WTC11 (cell line): ENCODE results near the gene DLX1. TPM values are rescaled to one million over a fixed set of nuclear protein-coding genes. Genes with fewer than 3 reads are reported as not detected.

Experiments
- ATAC-seq: fragments of 200-7000 bp; cut with Tn5 transposase; 2 replicates; pipeline ENCODE4 v1.10.0; 2021; ENCODE audit warnings: mild to moderate bottlenecking, moderate library complexity
- CTCF ChIA-PET: fragments of 300-600 bp; sonication (Branson Sonifier 250); formaldehyde crosslinking; loops from one replicate; lab custom pipeline; 2021; ENCODE audit warnings: antibody characterized with exemption; lab: Charles Lee
- POLR2A ChIA-PET: fragments of 350-600 bp; sonication (Branson Sonifier 250); formaldehyde crosslinking; loops from one replicate; lab custom pipeline; 2021; ENCODE audit warnings: antibody characterized with exemption; lab: Charles Lee
- DNase-seq: peaks from one replicate; pipeline ENCODE4 v3.0.0; 2021; ENCODE audit warnings: low spot score
- H3K27ac Mint-ChIP-seq: 2 replicates; pipeline ENCODE4 v1.8.0; 2021; ENCODE audit warnings: mixed read lengths
- H3K27me3 Mint-ChIP-seq: 2 replicates; pipeline ENCODE4 v1.8.0; 2021; ENCODE audit warnings: low read depth, mild to moderate bottlenecking, moderate library complexity, mixed read lengths
- H3K36me3 Mint-ChIP-seq: 2 replicates; pipeline ENCODE4 v1.8.0; 2021; ENCODE audit warnings: mixed read lengths
- H3K4me1 Mint-ChIP-seq: 2 replicates; pipeline ENCODE4 v1.8.0; 2022; ENCODE audit warnings: mixed read lengths
- H3K4me3 Mint-ChIP-seq: 2 replicates; pipeline ENCODE4 v1.8.0; 2021; ENCODE audit warnings: mild to moderate bottlenecking, moderate library complexity, mixed read lengths
- H3K9me3 Mint-ChIP-seq: 2 replicates; pipeline ENCODE4 v1.8.0; 2021; ENCODE audit warnings: mixed read lengths
- AR ChIP-seq: fragments of 250-450 bp; sonication (Bioruptor Pico); IDR thresholded peaks from 2 replicates; pipeline ENCODE4 v1.9.0; 2021; ENCODE audit warnings: mild to moderate bottlenecking
- ARID4B ChIP-seq: sonication (generic); formaldehyde crosslinking; IDR thresholded peaks from 2 replicates; pipeline ENCODE4 v1.8.0; 2023; ENCODE audit warnings: missing genetic modification reagents, mild to moderate bottlenecking, borderline replicate concordance
- CBFB ChIP-seq: sonication (generic); formaldehyde crosslinking; IDR thresholded peaks from 2 replicates; pipeline ENCODE4 v1.8.1; 2022; ENCODE audit warnings: mild to moderate bottlenecking, low read depth, missing genetic modification reagents
- CREM ChIP-seq: sonication (generic); formaldehyde crosslinking; IDR thresholded peaks from 2 replicates; pipeline ENCODE4 v1.8.1; 2022; ENCODE audit warnings: mild to moderate bottlenecking, missing genetic modification reagents, moderate library complexity
- ETV6 ChIP-seq: sonication (generic); formaldehyde crosslinking; IDR thresholded peaks from 2 replicates; pipeline ENCODE4 v1.8.1; 2022; ENCODE audit warnings: mild to moderate bottlenecking, missing genetic modification reagents
- HMGXB4 ChIP-seq: sonication (generic); formaldehyde crosslinking; IDR thresholded peaks from 2 replicates; pipeline ENCODE4 v1.8.1; 2023; ENCODE audit warnings: mild to moderate bottlenecking, moderate library complexity, missing genetic modification reagents
- JAZF1 ChIP-seq: fragments of 250-450 bp; sonication (Bioruptor Pico); IDR thresholded peaks from 2 replicates; pipeline ENCODE4 v1.9.0; 2021; ENCODE audit warnings: moderate library complexity, mild to moderate bottlenecking, inconsistent platforms
- KAT7 ChIP-seq: sonication (generic); formaldehyde crosslinking; IDR thresholded peaks from 2 replicates; pipeline ENCODE4 v1.8.1; 2023; ENCODE audit warnings: missing genetic modification reagents, mild to moderate bottlenecking, borderline replicate concordance
- NR3C1 ChIP-seq: sonication (generic); formaldehyde crosslinking; conservative IDR thresholded peaks from 2 replicates; pipeline ENCODE4 v1.8.1; 2023; ENCODE audit warnings: low read depth, mild to moderate bottlenecking, missing genetic modification reagents
- PRDM15 ChIP-seq: sonication (generic); formaldehyde crosslinking; IDR thresholded peaks from 2 replicates; pipeline ENCODE4 v1.8.0; 2022; ENCODE audit warnings: missing genetic modification reagents
- RORB ChIP-seq: fragments of 250-450 bp; sonication (Bioruptor Pico); IDR thresholded peaks from 2 replicates; pipeline ENCODE4 v1.9.0; 2021; ENCODE audit warnings: mild to moderate bottlenecking
- STAT6 ChIP-seq: sonication (generic); formaldehyde crosslinking; conservative IDR thresholded peaks from 2 replicates; pipeline ENCODE4 v1.8.1; 2023; ENCODE audit warnings: mild to moderate bottlenecking, low read depth, missing genetic modification reagents, moderate library complexity
- TP53 ChIP-seq: sonication (generic); formaldehyde crosslinking; IDR thresholded peaks from 2 replicates; pipeline ENCODE4 v1.8.1; 2023; ENCODE audit warnings: mild to moderate bottlenecking, missing genetic modification reagents
- ZBTB21 ChIP-seq: sonication (generic); formaldehyde crosslinking; IDR thresholded peaks from 2 replicates; pipeline ENCODE4 v1.8.1; 2023; ENCODE audit warnings: mild to moderate bottlenecking, missing genetic modification reagents, borderline replicate concordance
- ZMAT4 ChIP-seq: fragments of 250-450 bp; sonication (Bioruptor Pico); IDR thresholded peaks from 2 replicates; pipeline ENCODE4 v1.9.0; 2021; ENCODE audit warnings: mild to moderate bottlenecking
- ZNF121 ChIP-seq: sonication (generic); formaldehyde crosslinking; IDR thresholded peaks from 2 replicates; pipeline ENCODE4 v1.8.0; 2023; ENCODE audit warnings: missing genetic modification reagents
- ZNF219 ChIP-seq: sonication (generic); formaldehyde crosslinking; IDR thresholded peaks from 2 replicates; pipeline ENCODE4 v1.8.0; 2023; ENCODE audit warnings: missing genetic modification reagents, mild to moderate bottlenecking, borderline replicate concordance
- total RNA-seq: library from RNA; stranded (reverse); gene quantifications from 3 replicates; pipeline ENCODE4 v1.2.3, GENCODE V29; 2021

The DLX1 gene
- total RNA-seq, 1 experiment from 2014 or later, result not detected

- ChIA-PET CTCF (no interaction called here), POLR2A (no interaction called here)
- TF ChIP-seq KAT7, result no peak
- TF ChIP-seq ZNF219, result no peak
- no peak for TF ChIP-seq STAT6 (CRISPR knock-in tag)
- TF ChIP-seq ETV6 (CRISPR knock-in tag), result no peak
- no peak for TF ChIP-seq PRDM15 (CRISPR knock-in tag)
- no peak for TF ChIP-seq ARID4B (CRISPR knock-in tag)
- TF ChIP-seq JAZF1 (CRISPR knock-in tag), result no peak
- no peak for TF ChIP-seq ZBTB21 (CRISPR knock-in tag)
- TF ChIP-seq CBFB, result no peak
- TF ChIP-seq HMGXB4, result no peak
- no peak for TF ChIP-seq ZMAT4 (CRISPR knock-in tag)
- TF ChIP-seq CREM, result no peak
- TF ChIP-seq TP53 (CRISPR knock-in tag), result no peak
- TF ChIP-seq NR3C1 (CRISPR knock-in tag), result no peak
- no peak for TF ChIP-seq ZNF121 (CRISPR knock-in tag)
- TF ChIP-seq AR (CRISPR knock-in tag), result no peak
- TF ChIP-seq RORB (CRISPR knock-in tag), result no peak
- DNase-seq (no peak), ATAC-seq (no peak)
- H3K36me3 Mint-ChIP-seq, result peaks cover 2% of the 10 kb centered on the region; the same call in 1 of the 2 replicates
- no peak overlapping the region for H3K27ac Mint-ChIP-seq
- H3K4me3 Mint-ChIP-seq, result no peak overlapping the region
- peaks cover 16% of the 10 kb centered on the region for H3K9me3 Mint-ChIP-seq
- H3K27me3 Mint-ChIP-seq, result peaks cover 91% of the 10 kb centered on the region
- peaks cover 37% of the 10 kb centered on the region for H3K4me1 Mint-ChIP-seq
These were observed 49.0 kb downstream of the DLX1 start for GRCh38 chr2:172134270-172134669.
